Ishikawa (cell line): ENCODE results near the gene IFT74.

Source experiments
- CEBPB ChIP-seq: IDR thresholded peaks from 2 replicates; pipeline ENCODE4 v1.6.1; 2012
- CREB1 ChIP-seq: IDR thresholded peaks from 2 replicates; pipeline ENCODE4 v1.6.1; 2012; ENCODE audit warnings: low read depth
- EGR1 ChIP-seq: IDR thresholded peaks from 2 replicates; pipeline ENCODE4 v1.6.1; 2012
- EP300 ChIP-seq: IDR thresholded peaks from 2 replicates; pipeline ENCODE4 v1.6.1; 2012; ENCODE audit warnings: borderline replicate concordance
- FOXM1 ChIP-seq: IDR thresholded peaks from 2 replicates; pipeline ENCODE4 v1.6.1; 2012; ENCODE audit warnings: low read depth, borderline replicate concordance
- NFIC ChIP-seq: IDR thresholded peaks from 2 replicates; pipeline ENCODE4 v1.6.1; 2012
- RAD21 ChIP-seq: IDR thresholded peaks from 2 replicates; pipeline ENCODE4 v1.6.1; 2012; ENCODE audit warnings: low read depth
- TAF1 ChIP-seq: IDR thresholded peaks from 2 replicates; pipeline ENCODE4 v1.6.1; 2012; ENCODE audit warnings: low read depth, mild to moderate bottlenecking
- TCF12 ChIP-seq: IDR thresholded peaks from 2 replicates; pipeline ENCODE4 v1.6.1; 2012; ENCODE audit warnings: low read depth
- TEAD4 ChIP-seq: IDR thresholded peaks from 2 replicates; pipeline ENCODE4 v1.6.1; 2012
- USF1 ChIP-seq: IDR thresholded peaks from 2 replicates; pipeline ENCODE4 v1.6.1; 2012
- YY1 ChIP-seq: IDR thresholded peaks from 2 replicates; pipeline ENCODE4 v1.6.1; 2012; ENCODE audit warnings: low read depth
- ZBTB7A ChIP-seq: IDR thresholded peaks from 2 replicates; pipeline ENCODE4 v1.6.1; 2012; ENCODE audit warnings: low read depth
- TF ChIP-seq, protein P1 (sequence below): IDR thresholded peaks from 2 replicates; pipeline ENCODE4 v1.6.1; 2012; ENCODE audit warnings: low read depth, mild to moderate bottlenecking
- TF ChIP-seq, protein P2 (sequence below): IDR thresholded peaks from 2 replicates; pipeline ENCODE4 v1.6.1; 2012

Gene IFT74

GRCh38 chr9:26950521-26950920, 5.7 kb upstream of the IFT74 start:
- TF ChIP-seq CREB1 (no peak), FOXM1 (no peak), TEAD4 (no peak), USF1 (no peak), TAF1 (no peak), NFIC (no peak), RAD21 (no peak), EGR1 (no peak), EP300 (no peak), CEBPB (no peak), YY1 (no peak), TCF12 (no peak), ZBTB7A (no peak)
- TF ChIP-seq, protein P1, sequence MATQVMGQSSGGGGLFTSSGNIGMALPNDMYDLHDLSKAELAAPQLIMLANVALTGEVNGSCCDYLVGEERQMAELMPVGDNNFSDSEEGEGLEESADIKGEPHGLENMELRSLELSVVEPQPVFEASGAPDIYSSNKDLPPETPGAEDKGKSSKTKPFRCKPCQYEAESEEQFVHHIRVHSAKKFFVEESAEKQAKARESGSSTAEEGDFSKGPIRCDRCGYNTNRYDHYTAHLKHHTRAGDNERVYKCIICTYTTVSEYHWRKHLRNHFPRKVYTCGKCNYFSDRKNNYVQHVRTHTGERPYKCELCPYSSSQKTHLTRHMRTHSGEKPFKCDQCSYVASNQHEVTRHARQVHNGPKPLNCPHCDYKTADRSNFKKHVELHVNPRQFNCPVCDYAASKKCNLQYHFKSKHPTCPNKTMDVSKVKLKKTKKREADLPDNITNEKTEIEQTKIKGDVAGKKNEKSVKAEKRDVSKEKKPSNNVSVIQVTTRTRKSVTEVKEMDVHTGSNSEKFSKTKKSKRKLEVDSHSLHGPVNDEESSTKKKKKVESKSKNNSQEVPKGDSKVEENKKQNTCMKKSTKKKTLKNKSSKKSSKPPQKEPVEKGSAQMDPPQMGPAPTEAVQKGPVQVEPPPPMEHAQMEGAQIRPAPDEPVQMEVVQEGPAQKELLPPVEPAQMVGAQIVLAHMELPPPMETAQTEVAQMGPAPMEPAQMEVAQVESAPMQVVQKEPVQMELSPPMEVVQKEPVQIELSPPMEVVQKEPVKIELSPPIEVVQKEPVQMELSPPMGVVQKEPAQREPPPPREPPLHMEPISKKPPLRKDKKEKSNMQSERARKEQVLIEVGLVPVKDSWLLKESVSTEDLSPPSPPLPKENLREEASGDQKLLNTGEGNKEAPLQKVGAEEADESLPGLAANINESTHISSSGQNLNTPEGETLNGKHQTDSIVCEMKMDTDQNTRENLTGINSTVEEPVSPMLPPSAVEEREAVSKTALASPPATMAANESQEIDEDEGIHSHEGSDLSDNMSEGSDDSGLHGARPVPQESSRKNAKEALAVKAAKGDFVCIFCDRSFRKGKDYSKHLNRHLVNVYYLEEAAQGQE, result no peak
- TF ChIP-seq, protein P2, sequence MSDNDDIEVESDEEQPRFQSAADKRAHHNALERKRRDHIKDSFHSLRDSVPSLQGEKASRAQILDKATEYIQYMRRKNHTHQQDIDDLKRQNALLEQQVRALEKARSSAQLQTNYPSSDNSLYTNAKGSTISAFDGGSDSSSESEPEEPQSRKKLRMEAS, result no peak

GRCh38 chr9:26951794-26952193, 4.4 kb upstream of the IFT74 start:
- TF ChIP-seq EP300 (no peak), YY1 (no peak), USF1 (no peak), CEBPB (no peak)

GRCh38 chr9:26954050-26954508, 2.1 kb upstream of the IFT74 start:
- TF ChIP-seq RAD21 (no peak), EGR1 (no peak), TAF1 (no peak), FOXM1 (no peak)

- no peak for TF ChIP-seq RAD21
- TF ChIP-seq TEAD4, result no peak
Observed at GRCh38 chr9:26955222-26955903, 849 bp upstream of the IFT74 start.

DNA sequence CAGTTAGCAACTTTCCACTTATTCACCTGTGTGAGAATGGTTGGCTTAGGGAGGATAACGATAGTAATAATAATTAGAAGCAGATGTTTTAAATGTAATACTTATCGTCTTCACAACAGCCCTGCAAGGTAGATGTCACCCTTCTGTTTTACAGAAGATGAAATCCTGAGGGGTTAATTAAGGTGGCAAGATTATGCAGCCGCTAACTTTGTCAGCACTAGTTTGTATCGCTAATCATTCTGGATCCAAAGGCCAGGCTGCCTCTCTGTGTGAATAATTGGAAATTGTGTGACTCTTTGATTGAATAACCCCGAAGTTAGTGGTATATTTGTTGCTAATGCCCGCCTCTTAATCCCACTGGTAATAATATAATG, 635 bp downstream of the IFT74 start:
- TF ChIP-seq NFIC, result no peak
- no peak for TF ChIP-seq CEBPB
- TF ChIP-seq FOXM1, result no peak
- no peak for TF ChIP-seq TCF12
- TF ChIP-seq YY1, result no peak
- TF ChIP-seq USF1, result no peak
- TF ChIP-seq RAD21, result no peak
- no peak for TF ChIP-seq EP300
- TF ChIP-seq, protein P2, result no peak
- TF ChIP-seq, protein P1, result no peak
- TF ChIP-seq TAF1, result no peak
- TF ChIP-seq TEAD4, result no peak
- no peak for TF ChIP-seq CREB1

DNA sequence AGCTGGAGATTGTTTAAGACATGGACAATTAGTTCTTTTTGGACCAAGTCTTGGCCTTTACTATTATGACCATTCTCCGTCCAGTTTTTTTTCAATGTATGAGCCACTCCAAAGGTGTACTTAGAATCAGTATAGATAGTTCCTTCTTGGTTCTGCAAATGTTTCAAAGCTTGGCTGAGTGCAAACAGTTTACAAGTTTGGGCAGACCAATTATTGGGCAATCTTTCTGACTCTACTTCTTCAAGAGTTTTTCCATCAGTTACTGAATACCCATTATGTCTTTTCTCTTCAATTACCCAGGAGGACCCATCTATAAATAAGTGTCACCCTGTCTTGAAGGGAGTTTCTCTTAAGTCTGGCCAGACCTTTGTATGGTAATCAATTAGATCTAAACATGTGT, 15.5 kb downstream of the IFT74 start:
- TF ChIP-seq FOXM1 (no peak), CEBPB (no peak), TEAD4 (no peak)

DNA sequence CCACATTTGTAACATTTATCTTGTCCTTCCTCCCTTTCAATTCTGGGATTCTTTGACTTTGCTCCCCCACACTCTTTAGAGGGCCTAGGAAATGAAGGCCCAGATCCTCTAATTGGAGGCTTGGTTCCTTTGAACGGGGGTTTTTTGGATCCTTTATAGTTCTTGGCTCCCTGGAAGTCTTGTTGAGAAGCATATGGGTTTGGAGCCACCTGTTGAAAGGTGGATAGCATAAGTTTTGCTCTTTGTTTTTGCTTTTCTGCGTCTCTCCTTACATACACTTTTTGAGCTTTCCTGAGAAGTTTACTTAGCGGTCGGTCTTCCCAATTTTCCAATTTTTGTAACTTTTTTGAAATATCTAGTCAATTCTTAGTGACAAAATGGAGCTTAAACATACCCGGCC, 17.8 kb downstream of the IFT74 start:
- TF ChIP-seq, protein P2, result no peak
- TF ChIP-seq ZBTB7A, result no peak
- no peak for TF ChIP-seq RAD21
- no peak for TF ChIP-seq CEBPB
- no peak for TF ChIP-seq TAF1
- no peak for TF ChIP-seq NFIC
- no peak for TF ChIP-seq FOXM1
- TF ChIP-seq TCF12, result no peak
- no peak for TF ChIP-seq USF1
- TF ChIP-seq YY1, result no peak
